COLO668 (cell line): Measurements from ENCODE around the gene CRLF3.
"Not testable (repeated sequence)": the region's sequence is repeated elsewhere in the genome, so short reads cannot be mapped to it uniquely, and the experiment has no call there.

Experiments
- DNase-seq: peaks from one replicate; lab custom pipeline; 2025; ENCODE audit not compliant: unreplicated experiment; lab: John Stamatoyannopoulos, UW

CRLF3 gene

GRCh38 chr17:30742669-30743068 lies 81.8 kb downstream of the CRLF3 start:
- not testable (repeated sequence) for DNase-seq

- DNase-seq: not testable (repeated sequence)
Measured at GRCh38 chr17:30736371-30736770, 88.1 kb downstream of the CRLF3 start.

- DNase-seq: not testable (repeated sequence)
Measured at GRCh38 chr17:30735644-30736043, 88.8 kb downstream of the CRLF3 start.

GRCh38 chr17:30735206-30735605 lies 89.3 kb downstream of the CRLF3 start:
- not testable (repeated sequence) for DNase-seq

- not testable (repeated sequence) for DNase-seq
Measured at GRCh38 chr17:30734153-30734552, 90.3 kb downstream of the CRLF3 start.
